ENCODE data around the gene P2RY6. TPM values are rescaled to one million over a fixed set of nuclear protein-coding genes. Genes with fewer than 3 reads are reported as not detected.

P2RY6 gene
- total RNA-seq, 1 donor from 2014 or later = 3.6 TPM

DNA sequence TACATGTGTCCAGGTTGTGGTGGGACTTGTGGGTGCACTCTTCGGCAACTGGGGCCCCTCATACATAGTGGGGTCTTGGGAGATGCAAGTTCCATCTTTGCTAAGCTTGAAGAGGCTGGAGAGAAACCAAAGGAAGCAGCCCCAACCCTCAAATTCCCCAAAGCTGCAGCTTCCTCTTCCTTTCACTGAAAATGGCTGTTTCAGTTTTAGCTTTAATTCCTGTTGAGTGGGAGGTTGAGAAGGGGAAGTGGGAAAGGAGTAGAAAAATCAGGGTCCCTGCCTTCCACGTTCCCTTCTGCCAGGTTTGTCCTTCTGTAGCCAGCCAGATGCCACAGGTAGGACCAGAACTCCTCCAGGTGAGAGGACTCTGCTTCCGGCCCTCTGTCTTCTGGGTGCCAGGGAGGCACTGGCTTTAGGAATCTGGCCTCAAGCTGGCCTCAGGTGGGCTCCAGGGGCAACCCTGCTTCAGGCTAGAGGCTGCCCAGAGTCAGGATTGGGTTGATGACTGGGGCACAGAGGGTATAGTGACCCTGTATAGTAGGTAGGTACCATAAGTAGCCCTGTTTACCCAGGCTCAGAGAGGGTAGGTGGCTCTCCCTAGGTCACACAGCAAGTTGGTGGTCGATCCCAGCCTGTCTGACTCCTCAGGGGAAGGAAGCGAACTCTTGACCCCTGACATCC, 16.2 kb downstream of the P2RY6 start:
- ATAC-seq (peak; percentile 11), DNase-seq (ENCODE audit: low spot score) (no peak)
- intact Hi-C loops (cut with DNase I) = no loop called here

DNA sequence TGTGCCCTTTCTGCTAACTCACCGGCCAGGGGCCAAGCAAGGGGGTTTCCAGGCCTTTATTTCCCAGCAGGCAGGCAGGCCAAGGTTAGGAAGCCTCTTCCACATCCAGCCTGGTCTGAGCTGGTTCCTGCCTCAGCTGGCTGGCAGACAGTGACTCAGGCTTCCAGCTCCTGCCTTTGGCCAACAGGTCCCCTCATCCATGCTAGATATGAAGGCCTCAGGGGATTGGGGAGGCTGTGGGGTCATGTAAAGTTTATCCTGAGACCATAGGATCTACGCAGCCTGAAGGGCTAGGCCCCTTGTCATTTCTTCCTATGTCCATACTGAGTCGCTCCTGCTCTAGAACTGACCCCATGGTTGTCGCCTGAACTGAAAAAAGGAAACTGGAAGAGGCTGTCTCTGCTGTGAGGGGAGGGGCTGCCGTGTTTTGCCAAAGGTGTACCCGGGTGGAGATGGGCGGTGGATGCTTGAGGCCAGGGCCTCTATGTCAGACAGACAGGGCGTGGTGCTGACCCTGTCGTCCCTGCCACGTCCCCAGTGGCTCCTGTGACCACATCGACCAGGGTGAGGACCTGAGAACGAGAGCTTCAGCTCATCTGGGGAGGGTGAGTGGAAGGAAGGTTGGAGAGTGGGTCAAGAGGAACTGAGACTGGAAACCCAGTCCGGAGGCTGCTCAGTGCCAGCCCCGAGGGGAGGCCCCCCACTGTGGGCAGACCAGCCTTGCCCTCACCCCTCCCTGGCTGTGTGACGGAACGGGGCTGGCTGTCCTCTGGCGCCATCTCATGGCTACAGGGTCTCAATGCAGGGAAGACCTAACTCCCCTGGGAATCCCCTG, 17.0 kb downstream of the P2RY6 start:
- peak; percentile 85 for DNase-seq (ENCODE audit: low spot score)
- intact Hi-C loops (cut with DNase I) = no loop called here
- peak; percentile 89 for ATAC-seq

DNA sequence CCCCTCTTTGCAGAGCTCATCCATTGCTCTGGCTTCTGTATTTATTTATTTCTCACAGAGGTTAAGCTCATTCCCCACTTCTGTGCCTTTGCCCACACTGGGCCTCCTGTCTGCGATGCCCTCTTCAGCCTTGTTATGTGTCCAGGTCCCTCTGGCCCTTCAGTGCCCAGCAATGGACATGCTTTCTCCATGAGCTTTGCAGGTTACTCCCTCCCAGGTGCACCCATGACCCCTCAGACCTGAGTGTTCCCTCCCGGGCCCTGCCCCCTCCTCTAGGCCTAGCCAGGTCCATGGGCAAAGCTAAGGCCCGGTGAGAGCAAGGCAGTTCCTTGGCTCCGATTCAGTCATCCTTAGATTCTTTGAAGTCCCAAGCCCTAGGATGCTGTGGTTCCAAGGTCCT, 18.4 kb downstream of the P2RY6 start:
- ATAC-seq (no peak), DNase-seq (ENCODE audit: low spot score) (no peak)
- intact Hi-C loops (cut with DNase I) = no loop called here

DNA sequence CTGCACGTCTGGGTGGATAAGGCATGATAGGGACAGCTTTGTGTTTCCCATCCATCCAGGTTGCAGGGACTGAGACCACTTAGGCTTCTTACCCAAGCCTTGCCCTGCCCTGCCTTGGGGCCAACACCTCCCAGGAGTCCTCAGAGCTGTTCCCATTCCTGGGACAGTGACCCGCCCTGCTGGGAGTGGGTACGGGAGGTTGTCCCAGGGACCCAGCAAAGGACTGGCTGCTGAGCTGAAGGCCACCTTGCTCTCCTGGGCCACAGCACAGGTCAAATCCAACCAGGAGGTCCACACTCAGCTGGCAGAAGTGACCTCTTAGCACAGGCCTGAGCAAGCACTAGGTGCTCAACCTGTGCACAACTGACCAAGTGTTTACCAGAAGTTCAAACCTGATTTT, 19.1 kb downstream of the P2RY6 start:
- DNase-seq (ENCODE audit: low spot score) (no peak), ATAC-seq (no peak)
- intact Hi-C loops (cut with DNase I) = no loop called here

DNA sequence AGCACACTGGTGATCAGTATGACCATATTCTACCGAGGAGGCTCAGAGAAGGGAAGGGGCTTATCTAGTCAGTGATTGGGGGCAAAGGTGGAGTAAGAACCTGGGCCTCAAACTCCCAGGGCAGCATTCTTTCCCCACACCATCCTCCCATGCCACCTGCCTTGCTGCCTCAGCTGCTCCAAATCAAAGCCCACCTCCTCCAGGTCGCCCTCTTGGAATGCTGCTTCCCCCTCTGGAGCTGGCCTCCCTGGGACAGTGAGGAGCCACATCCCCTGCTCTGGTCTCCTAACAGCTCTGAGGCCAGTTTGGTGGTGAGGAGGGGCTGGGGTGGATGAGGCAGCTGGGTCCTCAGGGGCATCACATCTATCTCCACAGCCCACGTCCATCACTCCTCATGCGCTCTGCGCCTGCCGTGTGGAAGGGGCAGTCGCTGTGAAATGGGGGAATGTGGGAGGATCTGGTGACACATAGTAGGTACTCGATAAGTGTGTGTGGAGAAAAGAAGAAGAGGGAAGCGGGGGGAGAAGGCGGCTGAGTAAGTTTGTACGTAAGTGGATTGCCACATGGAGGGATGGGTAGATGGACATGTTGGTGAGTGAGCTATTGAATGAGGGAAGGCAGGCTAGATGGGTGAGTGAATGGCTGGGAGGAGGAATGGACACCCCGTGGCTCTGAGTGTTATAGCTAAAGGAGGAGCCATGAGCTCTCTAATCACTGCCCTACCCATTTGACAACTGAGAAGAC, 19.8 kb downstream of the P2RY6 start:
- DNase-seq (ENCODE audit: low spot score) (no peak), ATAC-seq (no peak)
- intact Hi-C loops (cut with DNase I) = no loop called here

DNA sequence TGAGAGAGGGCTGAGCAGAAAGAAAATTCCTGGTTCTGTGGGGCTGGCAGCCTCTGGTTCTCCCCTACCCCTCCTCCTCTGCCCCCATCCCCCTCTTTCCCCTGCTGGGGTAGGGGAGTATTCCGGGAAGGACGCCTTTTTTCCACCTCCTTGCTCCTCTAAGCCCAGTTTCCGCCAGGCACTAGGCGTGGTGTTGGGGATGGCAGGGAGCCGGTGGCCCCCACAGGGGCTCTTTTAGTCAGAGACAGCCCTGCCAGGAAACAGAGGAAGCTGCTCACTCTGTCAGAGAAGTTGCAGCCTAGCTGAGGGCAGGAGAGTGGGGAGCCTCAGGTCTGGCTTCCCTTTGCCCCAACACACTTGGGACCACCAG, 20.4 kb downstream of the P2RY6 start:
- intact Hi-C loops (cut with DNase I) = no loop called here
- ATAC-seq (no peak), DNase-seq (ENCODE audit: low spot score) (no peak)

DNA sequence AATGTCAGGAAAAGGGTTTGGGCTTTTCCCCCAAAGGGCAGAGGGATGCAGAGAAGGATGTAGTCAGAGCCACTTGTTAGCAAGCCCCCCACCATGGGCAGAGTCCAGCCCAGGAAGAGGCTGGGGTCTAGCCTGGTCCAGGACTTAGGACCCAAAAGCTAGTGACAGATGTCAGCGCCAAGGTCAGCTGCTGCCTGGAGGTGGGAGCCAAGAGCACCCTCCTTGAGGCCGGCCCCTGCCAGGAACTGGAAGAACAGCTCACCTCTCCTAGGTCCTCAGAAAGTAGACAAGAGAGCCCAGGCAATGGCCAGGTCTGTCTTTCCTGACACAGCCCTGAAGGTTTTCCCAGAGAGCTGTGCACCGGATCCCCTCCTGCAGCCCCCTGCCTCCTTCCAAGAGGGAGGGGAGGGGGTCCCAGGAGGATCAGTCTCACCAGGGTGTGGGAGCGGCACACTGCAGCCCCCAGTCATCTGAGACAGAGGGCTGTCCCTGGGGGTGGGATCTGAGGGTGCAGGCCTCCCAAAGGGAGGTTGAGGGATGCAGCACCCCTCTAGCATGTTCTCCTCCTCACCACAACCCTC, 21.3 kb downstream of the P2RY6 start:
- intact Hi-C loops (cut with DNase I) = no loop called here
- ATAC-seq (no peak), DNase-seq (ENCODE audit: low spot score) (no peak)

DNA sequence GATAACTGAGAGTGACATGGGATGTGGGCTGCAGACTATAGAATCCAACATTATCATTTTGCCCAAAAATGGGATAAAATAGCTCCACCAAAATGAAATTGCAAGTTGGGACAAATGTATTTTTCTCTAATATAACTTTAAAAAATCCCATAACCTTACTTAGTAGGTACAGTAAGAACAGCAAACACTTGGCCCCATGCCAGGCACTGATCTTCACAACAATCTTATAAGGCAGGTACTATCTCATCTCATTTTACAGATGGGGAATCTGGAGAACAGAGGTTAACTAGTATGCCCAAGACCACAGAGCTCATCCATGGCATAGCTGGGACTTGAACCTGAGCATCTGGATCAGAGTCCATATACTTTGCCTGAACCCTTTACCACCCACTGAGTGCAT, 22.5 kb downstream of the P2RY6 start:
- no peak for ATAC-seq
- DNase-seq (ENCODE audit: low spot score) = no peak
- intact Hi-C loops (cut with DNase I) = loop anchor here (5.0 kb wide), 1 partner anchor 98 kb away; no protein-coding TSS in a partner anchor

DNA sequence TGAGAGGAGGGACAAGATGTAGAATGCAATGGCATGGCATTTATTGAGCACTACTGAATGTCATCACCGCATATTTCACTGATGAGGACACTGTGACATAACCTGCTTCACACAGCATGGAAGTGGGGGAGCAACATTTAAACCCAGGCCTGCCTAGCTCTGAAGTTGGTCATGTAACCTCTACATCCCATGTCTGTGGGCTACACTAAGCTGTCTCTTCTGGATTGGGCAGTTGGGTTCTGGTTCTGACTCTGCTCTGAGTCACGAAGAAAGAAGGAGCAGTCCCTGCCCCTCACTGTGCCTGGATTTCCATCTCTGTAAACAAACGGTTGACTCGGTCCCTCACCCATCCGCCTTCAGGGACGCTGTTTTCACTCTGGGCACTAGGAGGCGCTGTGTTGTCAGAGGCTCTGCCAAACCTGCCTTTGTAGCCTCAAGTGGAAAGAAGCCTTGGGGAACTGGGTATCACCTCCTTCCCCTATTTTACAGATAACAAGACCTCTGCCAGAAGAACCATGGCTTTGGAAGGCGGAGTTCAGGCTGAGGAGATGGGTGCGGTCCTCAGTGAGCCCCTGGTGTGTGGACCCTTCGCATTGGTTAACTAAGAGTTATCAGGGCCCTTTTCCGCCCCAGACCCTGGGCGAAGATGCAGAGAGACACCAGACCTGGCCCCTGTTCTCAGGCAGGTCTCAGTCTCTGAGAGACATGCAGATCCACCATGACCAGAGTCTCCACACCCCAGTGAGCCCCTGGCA, 23.3 kb downstream of the P2RY6 start:
- ATAC-seq (peak; percentile 44), DNase-seq (ENCODE audit: low spot score) (peak; percentile 80)
- intact Hi-C loops (cut with DNase I) = loop anchor here (5.0 kb wide), 1 partner anchor 97 kb away; no protein-coding TSS in a partner anchor

DNA sequence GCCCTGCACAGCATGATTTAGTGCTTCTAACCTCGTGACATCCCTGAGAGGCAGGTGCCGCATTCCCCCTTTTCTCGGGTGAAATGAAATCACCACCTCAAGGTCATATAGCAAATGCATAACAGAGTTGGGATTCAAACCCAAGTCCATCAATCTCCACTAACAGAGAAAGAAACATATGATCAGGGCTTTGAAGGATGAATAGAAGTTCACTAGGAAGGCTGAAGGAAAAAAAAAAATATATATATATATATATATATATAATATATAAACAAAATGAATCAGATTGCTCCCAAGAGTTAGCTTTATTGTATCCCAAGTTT, 23.8 kb downstream of the P2RY6 start:
- DNase-seq (ENCODE audit: low spot score) = no peak
- intact Hi-C loops (cut with DNase I) = loop anchor here (5.0 kb wide), 1 partner anchor 96 kb away; no protein-coding TSS in a partner anchor
- no peak for ATAC-seq

DNA sequence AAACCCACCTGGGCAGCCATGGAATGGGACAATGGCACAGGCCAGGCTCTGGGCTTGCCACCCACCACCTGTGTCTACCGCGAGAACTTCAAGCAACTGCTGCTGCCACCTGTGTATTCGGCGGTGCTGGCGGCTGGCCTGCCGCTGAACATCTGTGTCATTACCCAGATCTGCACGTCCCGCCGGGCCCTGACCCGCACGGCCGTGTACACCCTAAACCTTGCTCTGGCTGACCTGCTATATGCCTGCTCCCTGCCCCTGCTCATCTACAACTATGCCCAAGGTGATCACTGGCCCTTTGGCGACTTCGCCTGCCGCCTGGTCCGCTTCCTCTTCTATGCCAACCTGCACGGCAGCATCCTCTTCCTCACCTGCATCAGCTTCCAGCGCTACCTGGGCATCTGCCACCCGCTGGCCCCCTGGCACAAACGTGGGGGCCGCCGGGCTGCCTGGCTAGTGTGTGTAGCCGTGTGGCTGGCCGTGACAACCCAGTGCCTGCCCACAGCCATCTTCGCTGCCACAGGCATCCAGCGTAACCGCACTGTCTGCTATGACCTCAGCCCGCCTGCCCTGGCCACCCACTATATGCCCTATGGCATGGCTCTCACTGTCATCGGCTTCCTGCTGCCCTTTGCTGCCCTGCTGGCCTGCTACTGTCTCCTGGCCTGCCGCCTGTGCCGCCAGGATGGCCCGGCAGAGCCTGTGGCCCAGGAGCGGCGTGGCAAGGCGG, 24.5 kb downstream of the P2RY6 start:
- intact Hi-C loops (cut with DNase I) = loop anchor here (5.0 kb wide), 1 partner anchor 96 kb away; no protein-coding TSS in a partner anchor
- ATAC-seq (no peak), DNase-seq (ENCODE audit: low spot score) (no peak)

DNA sequence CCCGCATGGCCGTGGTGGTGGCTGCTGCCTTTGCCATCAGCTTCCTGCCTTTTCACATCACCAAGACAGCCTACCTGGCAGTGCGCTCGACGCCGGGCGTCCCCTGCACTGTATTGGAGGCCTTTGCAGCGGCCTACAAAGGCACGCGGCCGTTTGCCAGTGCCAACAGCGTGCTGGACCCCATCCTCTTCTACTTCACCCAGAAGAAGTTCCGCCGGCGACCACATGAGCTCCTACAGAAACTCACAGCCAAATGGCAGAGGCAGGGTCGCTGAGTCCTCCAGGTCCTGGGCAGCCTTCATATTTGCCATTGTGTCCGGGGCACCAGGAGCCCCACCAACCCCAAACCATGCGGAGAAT, 25.1 kb downstream of the P2RY6 start:
- intact Hi-C loops (cut with DNase I) = loop anchor here (5.0 kb wide), 1 partner anchor 95 kb away; no protein-coding TSS in a partner anchor
- DNase-seq (ENCODE audit: low spot score) (no peak), ATAC-seq (no peak)

DNA sequence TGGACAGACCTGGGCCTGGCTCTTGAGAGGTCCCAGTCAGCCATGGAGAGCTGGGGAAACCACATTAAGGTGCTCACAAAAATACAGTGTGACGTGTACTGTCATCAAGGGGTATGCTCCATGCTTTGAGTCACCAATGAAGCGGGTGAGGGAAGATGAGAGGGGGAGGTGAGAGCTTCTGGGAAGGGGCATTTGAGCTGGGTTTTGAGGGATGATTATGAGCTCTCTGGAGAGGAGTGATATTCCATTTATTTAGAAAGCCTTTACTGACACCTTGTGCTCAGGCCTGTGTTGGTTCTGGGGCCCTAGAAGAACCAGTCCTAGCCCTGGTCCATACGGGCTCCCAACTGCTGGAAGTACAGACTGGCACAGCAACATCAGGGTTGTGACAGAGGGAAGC, 25.6 kb downstream of the P2RY6 start:
- ATAC-seq (no peak), DNase-seq (ENCODE audit: low spot score) (no peak)
- intact Hi-C loops (cut with DNase I) = loop anchor here (5.0 kb wide), 1 partner anchor 95 kb away; no protein-coding TSS in a partner anchor

DNA sequence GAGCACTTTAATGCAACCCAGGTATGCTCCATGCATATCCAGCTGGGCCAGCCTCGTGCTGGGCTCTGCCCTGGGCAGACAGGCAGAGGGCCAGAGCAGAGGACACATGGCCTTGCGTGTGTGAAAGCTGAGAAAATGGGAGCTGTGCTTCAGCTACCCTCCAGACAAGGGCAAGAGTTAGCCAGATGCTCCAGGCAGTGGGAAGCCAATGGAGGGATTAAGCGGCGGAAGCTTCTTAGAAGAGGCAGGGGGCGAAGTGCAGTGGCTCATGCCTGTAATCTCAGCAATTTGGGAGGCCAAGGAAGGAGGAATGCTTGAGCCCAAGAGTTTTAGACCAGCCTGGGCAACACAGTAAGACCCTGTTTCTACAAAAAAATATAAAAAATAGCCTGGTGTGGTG, 26.1 kb downstream of the P2RY6 start:
- intact Hi-C loops (cut with DNase I) = loop anchor here (5.0 kb wide), 1 partner anchor 94 kb away; no protein-coding TSS in a partner anchor
- no peak for DNase-seq (ENCODE audit: low spot score)

DNA sequence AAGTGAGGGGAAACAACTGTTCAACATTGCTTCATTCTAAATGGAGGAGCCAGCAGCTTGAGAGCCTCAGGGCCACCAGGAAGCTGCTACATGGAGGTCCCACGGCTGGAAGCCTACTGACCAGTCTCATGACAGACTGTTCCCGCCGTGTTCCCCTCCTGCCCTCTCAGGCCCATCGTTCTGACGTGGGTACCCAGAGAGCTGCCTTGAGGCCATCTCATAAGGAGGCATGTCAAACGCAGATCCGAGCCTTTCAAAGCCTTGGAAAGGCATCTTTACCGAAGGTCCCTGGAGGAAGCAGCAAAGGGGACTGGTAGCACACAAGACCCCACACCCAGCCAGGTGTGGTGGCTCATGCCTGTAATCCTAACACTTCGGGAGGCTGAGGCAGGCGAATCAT, 27.6 kb downstream of the P2RY6 start:
- DNase-seq (ENCODE audit: low spot score) = no peak
- intact Hi-C loops (cut with DNase I) = loop anchor here (5.0 kb wide), 1 partner anchor 93 kb away; no protein-coding TSS in a partner anchor
- ATAC-seq = no peak

More for the DNA sequence above, 26.1 kb downstream of the P2RY6 start:
- ATAC-seq = no peak

DNA sequence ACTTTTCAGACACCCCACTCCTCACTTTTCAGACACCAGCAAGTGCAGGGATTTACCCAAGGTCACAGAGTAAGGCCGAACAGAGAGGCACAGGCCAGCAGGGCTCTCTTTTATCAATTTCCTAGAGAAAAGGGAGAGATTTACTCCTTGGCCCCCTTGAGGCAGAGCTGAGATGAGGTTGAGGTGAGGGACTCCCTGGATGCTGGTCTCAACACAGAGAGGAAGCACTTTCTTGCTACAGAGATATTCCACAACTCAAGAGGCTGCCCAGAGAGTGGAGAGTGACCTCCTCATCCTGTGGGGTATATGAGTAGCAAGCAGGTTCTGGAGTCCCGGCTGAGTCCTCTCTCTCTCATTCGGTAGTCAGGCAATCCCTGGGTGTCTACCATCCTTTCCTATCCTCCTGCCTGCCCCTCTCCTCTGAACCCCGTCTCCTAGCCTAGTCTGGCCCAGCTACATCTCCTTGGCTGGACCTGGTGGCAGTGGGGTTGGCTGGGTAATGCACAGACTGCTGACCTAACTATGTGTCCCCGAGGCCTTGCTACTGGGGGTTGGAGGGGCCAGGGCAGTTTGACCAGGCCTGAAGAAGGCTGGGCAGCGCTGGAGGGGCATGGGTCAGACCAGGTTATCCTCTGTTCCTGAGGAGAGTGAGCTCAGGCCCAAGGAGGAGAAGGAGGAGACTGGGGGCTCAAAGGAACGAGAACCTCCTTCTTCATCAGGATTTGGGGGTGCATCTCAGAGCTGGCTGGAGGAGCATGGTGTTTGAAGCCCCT, 34.1 kb downstream of the P2RY6 start:
- no peak for DNase-seq (ENCODE audit: low spot score)
- intact Hi-C loops (cut with DNase I) = loop anchor here (2.0 kb wide), 1 partner anchor 29 kb away; no protein-coding TSS in a partner anchor
- ATAC-seq = no peak

DNA sequence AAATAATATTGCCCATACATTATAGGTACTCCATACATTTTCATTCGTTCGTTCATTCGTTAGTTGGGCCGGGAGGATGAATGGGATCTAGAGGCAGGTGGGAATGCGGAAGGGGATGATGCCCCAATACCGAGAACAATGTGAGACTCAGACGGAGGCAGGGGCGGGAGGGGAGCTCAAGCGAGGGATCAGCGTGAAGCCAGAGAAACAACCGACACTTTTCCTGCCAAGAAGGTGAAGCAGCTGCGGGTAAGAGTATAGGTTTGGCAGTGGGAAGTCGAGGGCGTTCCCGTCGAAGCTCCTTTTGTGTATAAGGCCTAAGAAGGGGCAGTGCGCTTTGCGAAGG, 34.8 kb downstream of the P2RY6 start:
- ATAC-seq (no peak), DNase-seq (ENCODE audit: low spot score) (no peak)
- intact Hi-C loops (cut with DNase I) = loop anchor here (2.0 kb wide), 1 partner anchor 28 kb away; no protein-coding TSS in a partner anchor

Data from sciatic nerve (tissue), 2 donors.